ENCODE data around the gene IL17RC.

GRCh38 chr3:9934993-9935392, 18.1 kb downstream of the IL17RC start:
- TF ChIP-seq ZNF274 (IDR thresholded peaks at IDR 0.05; ENCODE audit: low read depth, low read length) (no peak), YY1 (IDR thresholded peaks at IDR 0.05; ENCODE audit: insufficient read depth, insufficient read length) (no peak), SUZ12 (IDR thresholded peaks at IDR 0.05; ENCODE audit: extremely low read depth, insufficient read depth, insufficient read length) (no peak)
